ENCODE results near the gene CRK.

The CRK gene

DNA sequence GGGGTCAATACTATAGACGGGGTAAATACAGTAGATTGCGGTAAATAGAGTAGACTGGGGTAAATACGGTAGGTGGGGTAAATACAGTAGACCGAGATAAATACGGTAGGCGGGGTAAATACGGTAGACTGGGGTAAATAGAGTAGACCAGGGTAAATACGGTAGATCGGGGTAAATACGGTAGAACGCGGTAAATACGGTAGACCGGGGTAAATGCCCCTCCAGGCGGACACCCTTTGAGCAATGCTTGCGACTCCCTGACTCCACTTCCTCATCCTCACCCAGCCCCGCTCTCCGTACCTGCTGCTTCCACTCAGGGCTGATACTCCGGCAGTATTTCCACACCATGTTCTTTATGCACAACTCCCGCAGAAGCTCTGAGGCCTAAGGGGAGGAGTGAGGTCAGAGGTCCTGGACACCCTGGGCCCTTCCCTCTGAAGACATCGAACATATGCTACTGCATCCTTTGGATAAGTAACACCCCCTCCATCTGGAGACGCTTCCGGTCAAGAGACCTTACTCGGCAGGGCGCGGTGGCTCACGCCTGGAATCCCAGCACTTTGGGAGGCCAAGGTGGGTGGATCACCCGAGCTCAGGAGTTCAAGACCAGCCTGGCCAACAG lies 13.3 kb upstream of the CRK start:
- no peak overlapping the region for H3K4me3 ChIP-seq (ENCODE audit: low read depth, low read length)
- peak; percentile 77 for DNase-seq (ENCODE audit: low read depth)
- TF ChIP-seq, protein P1, sequence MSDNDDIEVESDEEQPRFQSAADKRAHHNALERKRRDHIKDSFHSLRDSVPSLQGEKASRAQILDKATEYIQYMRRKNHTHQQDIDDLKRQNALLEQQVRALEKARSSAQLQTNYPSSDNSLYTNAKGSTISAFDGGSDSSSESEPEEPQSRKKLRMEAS (IDR thresholded peaks at IDR 0.05; ENCODE audit: low read depth, low read length), result no peak
- TF ChIP-seq POLR2A (IDR thresholded peaks at IDR 0.05; ENCODE audit: extremely low read depth, insufficient read length), result no peak
- TF ChIP-seq, protein P2, sequence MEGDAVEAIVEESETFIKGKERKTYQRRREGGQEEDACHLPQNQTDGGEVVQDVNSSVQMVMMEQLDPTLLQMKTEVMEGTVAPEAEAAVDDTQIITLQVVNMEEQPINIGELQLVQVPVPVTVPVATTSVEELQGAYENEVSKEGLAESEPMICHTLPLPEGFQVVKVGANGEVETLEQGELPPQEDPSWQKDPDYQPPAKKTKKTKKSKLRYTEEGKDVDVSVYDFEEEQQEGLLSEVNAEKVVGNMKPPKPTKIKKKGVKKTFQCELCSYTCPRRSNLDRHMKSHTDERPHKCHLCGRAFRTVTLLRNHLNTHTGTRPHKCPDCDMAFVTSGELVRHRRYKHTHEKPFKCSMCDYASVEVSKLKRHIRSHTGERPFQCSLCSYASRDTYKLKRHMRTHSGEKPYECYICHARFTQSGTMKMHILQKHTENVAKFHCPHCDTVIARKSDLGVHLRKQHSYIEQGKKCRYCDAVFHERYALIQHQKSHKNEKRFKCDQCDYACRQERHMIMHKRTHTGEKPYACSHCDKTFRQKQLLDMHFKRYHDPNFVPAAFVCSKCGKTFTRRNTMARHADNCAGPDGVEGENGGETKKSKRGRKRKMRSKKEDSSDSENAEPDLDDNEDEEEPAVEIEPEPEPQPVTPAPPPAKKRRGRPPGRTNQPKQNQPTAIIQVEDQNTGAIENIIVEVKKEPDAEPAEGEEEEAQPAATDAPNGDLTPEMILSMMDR (IDR thresholded peaks at IDR 0.05; ENCODE audit: low read depth, low read length), result no peak
- no peak for TF ChIP-seq MYC (IDR thresholded peaks at IDR 0.05; ENCODE audit: low read depth, low read length)

DNA sequence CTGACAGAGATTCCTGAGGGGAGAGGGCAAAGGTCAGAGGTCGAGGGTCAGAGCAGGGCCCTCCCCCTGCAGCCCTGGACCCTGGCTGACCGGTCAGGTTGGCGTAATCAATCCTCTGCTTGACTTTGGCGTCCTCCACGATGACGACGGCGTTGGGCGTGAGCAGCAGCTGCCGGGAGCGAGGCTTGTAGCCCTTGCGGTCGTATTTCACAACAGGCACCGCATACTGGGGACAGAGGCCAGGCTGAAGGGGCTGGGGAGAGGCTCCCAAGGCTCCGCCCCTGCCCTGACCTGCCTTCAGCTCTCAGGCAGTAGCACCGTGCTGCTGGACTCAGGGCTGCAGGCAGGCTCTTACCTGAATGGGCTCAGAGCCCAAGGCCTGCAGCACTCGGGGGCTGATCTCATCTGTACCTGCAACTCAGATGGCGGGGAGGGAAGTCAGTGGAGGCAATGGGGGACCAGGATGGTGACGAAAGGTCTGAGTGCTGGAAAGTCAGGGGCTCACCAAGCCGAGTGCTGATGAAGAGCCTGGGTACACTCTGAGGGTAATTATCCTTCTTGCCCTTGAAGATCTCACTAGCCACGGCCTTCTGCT lies 12.0 kb upstream of the CRK start:
- TF ChIP-seq, protein P1 (IDR thresholded peaks at IDR 0.05; ENCODE audit: low read depth, low read length), result no peak
- TF ChIP-seq MYC (IDR thresholded peaks at IDR 0.05; ENCODE audit: low read depth, low read length) (no peak), POLR2A (IDR thresholded peaks at IDR 0.05; ENCODE audit: extremely low read depth, insufficient read length) (no peak)
- TF ChIP-seq, protein P2 (IDR thresholded peaks at IDR 0.05; ENCODE audit: low read depth, low read length), result no peak
- DNase-seq (ENCODE audit: low read depth), result peak; percentile 83

DNA sequence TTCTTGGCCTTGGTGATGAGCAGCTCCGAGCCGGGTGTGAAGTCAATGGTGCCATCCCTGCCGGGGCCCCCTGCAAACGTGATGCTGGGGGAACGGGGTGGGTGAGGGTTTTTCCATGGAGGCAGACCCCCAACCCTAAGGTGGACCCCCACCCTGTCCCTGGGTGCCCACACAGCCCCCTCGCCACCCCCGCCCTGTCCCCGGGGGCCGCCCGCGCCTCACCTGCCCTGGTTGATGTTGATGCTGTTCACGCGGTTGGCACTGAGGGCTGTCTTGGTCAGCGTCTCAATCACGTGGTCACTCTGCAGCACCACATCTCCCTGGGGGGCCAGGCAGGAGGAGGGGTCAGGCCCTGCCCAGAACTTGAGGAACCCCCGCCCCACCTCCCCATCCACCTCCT lies 11.2 kb upstream of the CRK start:
- DNase-seq (ENCODE audit: low read depth), result no peak
- no peak overlapping the region for H3K4me3 ChIP-seq (ENCODE audit: low read depth, low read length)
- TF ChIP-seq, protein P1 (IDR thresholded peaks at IDR 0.05; ENCODE audit: low read depth, low read length), result no peak
- no peak for TF ChIP-seq POLR2A (IDR thresholded peaks at IDR 0.05; ENCODE audit: extremely low read depth, insufficient read length)
- TF ChIP-seq, protein P2 (IDR thresholded peaks at IDR 0.05; ENCODE audit: low read depth, low read length), result no peak
- TF ChIP-seq MYC (IDR thresholded peaks at IDR 0.05; ENCODE audit: low read depth, low read length), result no peak

More for the DNA sequence above, 12.0 kb upstream of the CRK start:
- no peak overlapping the region for H3K4me3 ChIP-seq (ENCODE audit: low read depth, low read length)

DNA sequence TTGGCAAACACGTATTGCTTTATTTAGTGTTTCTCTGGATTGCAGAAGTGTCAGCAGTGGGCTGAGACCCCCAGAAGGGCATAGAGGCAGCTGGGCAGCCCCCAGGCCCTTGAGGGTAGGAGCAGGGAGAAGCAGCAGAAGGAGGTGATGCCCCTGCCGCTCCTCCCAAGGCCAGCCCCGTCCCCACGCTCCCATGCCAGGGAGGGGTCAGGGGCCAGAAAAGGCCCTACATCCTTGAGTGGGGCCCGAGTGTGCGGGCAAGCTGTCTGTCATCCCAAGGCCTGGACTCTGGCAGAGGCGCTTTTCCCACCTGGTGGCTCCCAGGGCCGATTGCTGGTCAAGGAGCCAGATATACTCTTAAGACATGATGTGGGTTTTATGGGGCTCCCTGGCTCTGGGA lies 8.2 kb upstream of the CRK start:
- TF ChIP-seq, protein P2 (IDR thresholded peaks at IDR 0.05; ENCODE audit: low read depth, low read length), result no peak
- TF ChIP-seq POLR2A (IDR thresholded peaks at IDR 0.05; ENCODE audit: extremely low read depth, insufficient read length), result no peak
- TF ChIP-seq, protein P1 (IDR thresholded peaks at IDR 0.05; ENCODE audit: low read depth, low read length), result no peak
- no peak for TF ChIP-seq MYC (IDR thresholded peaks at IDR 0.05; ENCODE audit: low read depth, low read length)
- H3K4me3 ChIP-seq (ENCODE audit: low read depth, low read length), result no peak overlapping the region

DNA sequence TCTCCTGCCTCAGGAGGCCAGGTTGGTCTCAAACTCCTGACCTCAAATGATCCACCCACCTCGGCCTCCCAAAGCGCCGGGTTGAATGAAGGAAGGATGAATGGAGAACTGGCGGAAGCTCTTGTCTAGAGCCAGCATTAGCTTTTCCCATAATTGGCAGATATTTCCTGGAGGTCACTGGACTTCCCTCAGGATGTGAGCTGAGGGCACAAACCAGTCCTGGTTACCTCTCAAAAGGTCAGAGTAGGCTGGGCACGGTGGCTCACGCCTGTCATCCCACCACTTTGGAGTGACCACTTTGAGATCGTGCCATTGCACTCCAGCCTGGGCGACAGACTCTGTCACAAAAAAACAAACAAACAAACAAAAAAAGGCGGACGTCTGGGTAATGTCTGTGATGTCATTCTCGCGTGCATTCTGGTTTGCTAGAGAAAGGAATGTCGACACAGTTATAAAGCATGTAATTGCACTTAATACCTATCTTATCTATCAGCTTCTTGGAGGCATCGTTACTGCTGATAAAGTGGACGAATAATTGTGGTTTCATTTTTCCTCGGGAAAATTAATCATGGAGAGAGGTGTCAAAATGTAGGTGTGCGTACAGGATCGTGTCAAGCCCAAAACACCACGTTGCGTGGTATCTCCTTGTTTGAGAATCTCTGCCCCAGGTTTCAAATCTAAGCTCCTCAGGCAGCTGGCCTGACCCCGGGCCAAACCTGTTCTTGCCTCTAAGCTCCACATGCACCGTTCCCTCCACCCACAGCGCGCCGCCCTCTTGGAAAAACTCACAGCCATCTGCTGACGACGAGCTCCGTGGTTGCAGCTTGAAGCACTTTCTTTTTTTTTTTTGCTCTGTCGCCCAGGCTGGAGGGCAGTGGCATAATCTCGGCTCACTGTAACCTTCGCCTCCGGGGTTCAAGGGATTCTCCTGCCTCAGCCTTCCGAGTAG lies 6.4 kb upstream of the CRK start:
- H3K4me3 ChIP-seq (ENCODE audit: low read depth, low read length), result no peak overlapping the region
- TF ChIP-seq, protein P2 (IDR thresholded peaks at IDR 0.05; ENCODE audit: low read depth, low read length), result no peak
- TF ChIP-seq MYC (IDR thresholded peaks at IDR 0.05; ENCODE audit: low read depth, low read length), result no peak
- TF ChIP-seq, protein P1 (IDR thresholded peaks at IDR 0.05; ENCODE audit: low read depth, low read length), result no peak
- no peak for DNase-seq (ENCODE audit: low read depth)

More for the DNA sequence above, 8.2 kb upstream of the CRK start:
- DNase-seq (ENCODE audit: low read depth), result no peak

Measured in NB4 (cell line).